Fibroblast of skin of right biceps (primary cell): ENCODE data around the gene E4F1.
A peak's percentile ranks its signal among the peaks of the same experiment; 100 is the strongest.
"Not testable (repeated sequence)": the region's sequence is repeated elsewhere in the genome, so short reads cannot be mapped to it uniquely, and the experiment has no call there.

Source experiments
- DNase-seq: peaks from one replicate; pipeline ENCODE4 v3.0.0-alpha.2; 2013

E4F1 gene

GRCh38 chr16:2250652-2251295 lies 27.4 kb downstream of the E4F1 start:
- peak; percentile 11 for DNase-seq

- DNase-seq: peak; percentile 90
These were observed 28.1 kb downstream of the E4F1 start, which contains the start of gene ECI1 for GRCh38 chr16:2251296-2252111. Gene ECI1 (minus strand): TSS chr16:2251587. CDS start chr16:2251566, 21 bp downstream.

- DNase-seq: peak; percentile 9
These were observed 29.4 kb downstream of the E4F1 start for GRCh38 chr16:2252806-2253148.

- DNase-seq: no peak
These were observed 29.9 kb downstream of the E4F1 start for GRCh38 chr16:2253293-2253692.

GRCh38 chr16:2256531-2257140 lies 33.2 kb downstream of the E4F1 start:
- DNase-seq: no peak

GRCh38 chr16:2257726-2258125 lies 34.3 kb downstream of the E4F1 start:
- DNase-seq: no peak

GRCh38 chr16:2258530-2258929 lies 35.1 kb downstream of the E4F1 start:
- DNase-seq: not testable (repeated sequence)

- DNase-seq: no peak
These were observed 36.9 kb downstream of the E4F1 start for GRCh38 chr16:2260250-2260649.

GRCh38 chr16:2263026-2263425 lies 39.6 kb downstream of the E4F1 start:
- not testable (repeated sequence) for DNase-seq

GRCh38 chr16:2266887-2267286 lies 43.5 kb downstream of the E4F1 start:
- peak; percentile 19 for DNase-seq

GRCh38 chr16:2267505-2267912 lies 44.1 kb downstream of the E4F1 start:
- not testable (repeated sequence) for DNase-seq

GRCh38 chr16:2267913-2268666 lies 44.7 kb downstream of the E4F1 start, which contains the start of gene RNPS1:
Gene RNPS1 (minus strand): TSS chr16:2268126. CDS start chr16:2264643, 3,483 bp downstream.
- DNase-seq: peak; percentile 96

- no peak for DNase-seq
These were observed 46.7 kb downstream of the E4F1 start for GRCh38 chr16:2270070-2270462.

GRCh38 chr16:2270588-2271470 lies 47.4 kb downstream of the E4F1 start:
- DNase-seq: no peak

- no peak for DNase-seq
These were observed 48.6 kb downstream of the E4F1 start for GRCh38 chr16:2271848-2272461.

- DNase-seq: no peak
These were observed 50.1 kb downstream of the E4F1 start for GRCh38 chr16:2273484-2273883.

GRCh38 chr16:2273931-2274330 lies 50.5 kb downstream of the E4F1 start:
- DNase-seq: no peak

- no peak for DNase-seq
These were observed 52.3 kb downstream of the E4F1 start for GRCh38 chr16:2275476-2276367.

GRCh38 chr16:2276368-2277195 lies 53.2 kb downstream of the E4F1 start:
- DNase-seq: no peak
